GM18909 (cell line): Measurements from ENCODE around the gene HMG20A.

Experiments used
- ATAC-seq: cut with Tn5 transposase; IDR thresholded peaks from one replicate; pipeline ENCODE4 v1.9.1; 2021; ENCODE audit warnings: mild to moderate bottlenecking; ENCODE audit not compliant: unreplicated experiment, poor library complexity

Gene HMG20A

DNA sequence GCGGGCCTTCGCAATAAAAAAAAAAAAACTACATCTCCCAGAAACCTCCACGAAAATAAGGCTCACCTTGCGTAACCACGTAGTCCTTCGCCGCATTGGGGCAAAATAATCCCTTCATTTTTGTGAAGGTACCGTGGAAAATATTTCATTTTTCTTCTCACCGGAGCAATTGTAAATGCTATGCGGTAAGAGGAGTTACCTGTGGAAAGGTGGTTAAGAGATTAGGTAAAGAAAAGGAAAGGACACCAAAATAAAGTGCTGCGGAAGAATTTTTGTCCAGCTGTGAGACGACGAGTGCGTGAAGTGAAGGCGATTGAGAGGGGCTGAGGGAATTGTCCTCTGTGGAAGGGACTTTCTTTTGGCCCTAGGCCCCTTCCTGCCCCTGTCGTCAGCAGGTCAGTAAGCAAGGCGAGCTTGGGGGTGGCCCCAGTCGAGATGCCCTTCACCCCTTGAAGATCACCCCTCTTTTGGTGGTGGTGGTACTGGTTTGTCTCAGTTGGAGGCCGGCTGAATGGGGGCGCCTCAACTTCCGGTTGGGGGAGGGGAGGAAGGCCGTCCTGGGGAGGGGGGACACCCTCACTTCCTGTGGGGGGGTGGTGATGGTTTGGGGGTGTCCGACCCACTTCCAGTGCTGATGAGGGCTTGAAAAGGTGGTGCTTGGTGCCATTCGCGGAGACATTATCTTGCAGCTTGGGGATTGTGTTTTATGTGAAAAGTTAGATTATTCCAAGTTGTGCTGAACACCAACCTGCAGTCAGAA, at the start of gene HMG20A:
TSS of gene HMG20A (plus strand) at position 279 of the 760 bp plus-strand sequence. CDS start 37,520 bp downstream, outside the sequence.
- ATAC-seq = peak; percentile 48

DNA sequence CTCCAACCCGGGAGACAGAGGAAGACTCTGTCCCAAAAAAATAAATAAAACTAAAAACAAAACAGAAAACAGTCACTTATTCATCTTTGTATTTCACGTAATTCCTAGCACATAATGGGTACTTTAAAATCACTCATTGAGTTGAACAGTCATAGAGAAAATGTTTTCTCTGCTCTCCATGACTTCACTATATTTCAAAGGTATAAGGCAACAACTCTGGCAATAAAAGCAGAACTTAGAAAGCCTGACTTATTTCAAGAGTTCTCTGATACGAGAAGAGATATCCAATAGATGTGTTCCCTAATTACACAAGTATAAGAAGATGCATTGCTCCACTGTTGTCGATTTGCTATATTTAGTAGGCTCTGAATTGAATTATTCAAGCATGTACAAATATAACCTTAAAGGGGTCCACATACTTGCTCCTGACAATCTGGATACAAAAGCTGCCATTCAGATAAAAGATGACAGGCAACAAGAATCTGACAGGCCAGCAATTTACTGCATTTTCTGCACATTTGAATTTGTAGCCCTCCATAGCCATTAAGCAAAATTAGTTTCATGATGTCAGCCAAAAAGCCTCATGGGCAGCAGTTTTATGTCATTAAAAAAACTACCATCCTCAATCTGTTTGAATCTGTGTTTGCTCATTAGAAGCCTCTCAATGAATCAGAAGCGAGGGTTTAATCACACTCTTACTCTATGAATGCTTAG, 48.7 kb upstream of the HMG20A start:
- no peak for ATAC-seq

GRCh38 chr15:77373441-77373840, 47.2 kb upstream of the HMG20A start:
- ATAC-seq = no peak

DNA sequence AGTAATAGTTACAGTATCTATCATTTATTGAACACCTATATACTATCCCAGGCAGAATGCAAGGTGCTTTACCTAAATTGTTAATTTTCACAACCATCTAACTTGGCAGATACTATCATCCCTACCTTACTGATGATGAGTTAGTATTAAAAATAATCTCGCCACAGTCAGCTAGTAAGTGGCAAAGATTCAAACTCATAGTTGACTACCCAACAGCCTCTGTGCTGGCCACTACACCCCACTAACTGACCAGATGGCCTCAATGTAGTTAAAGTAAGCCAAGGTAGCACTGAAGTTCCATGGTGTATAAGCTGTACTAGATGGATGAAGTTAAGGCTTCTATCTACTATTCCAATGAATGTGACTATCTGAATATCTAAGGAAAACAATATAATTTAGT, 45.6 kb upstream of the HMG20A start:
- no peak for ATAC-seq

DNA sequence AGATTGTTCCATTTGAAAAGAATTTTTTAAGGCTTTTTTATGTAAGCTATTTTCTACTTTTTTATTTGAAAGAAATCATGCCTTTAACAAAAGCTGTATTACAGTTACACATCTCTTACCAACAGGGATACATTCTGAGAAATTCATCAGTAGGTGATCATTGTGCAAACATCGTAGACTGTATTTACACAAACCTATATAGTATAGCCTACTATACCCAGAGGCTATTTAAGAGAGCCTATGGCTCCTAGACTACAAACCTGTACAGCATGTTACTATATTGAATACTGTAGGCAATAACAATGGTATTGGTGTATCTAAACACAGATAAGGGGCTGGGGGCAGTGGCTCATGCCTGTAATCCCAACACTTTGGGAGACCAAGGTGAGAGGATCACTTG, 43.9 kb upstream of the HMG20A start:
- no peak for ATAC-seq

DNA sequence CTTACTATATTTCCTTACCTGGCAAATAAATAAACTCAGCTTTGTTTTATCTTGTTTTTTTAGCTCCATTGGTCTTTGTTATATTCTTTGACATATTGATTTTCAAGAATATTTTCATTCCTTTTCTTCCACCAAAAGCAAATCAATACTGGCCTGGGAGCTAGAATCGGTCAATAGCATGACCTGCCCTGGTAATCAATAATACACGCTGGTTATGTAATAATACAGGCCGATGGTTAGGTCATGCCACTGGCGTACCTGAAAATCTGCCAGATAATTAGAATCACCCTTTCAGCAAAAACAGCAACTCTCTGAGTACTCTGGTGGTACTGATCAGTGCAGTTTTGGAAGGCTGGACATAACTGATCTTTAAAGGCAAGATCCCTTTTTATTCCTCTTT, 40.7 kb upstream of the HMG20A start:
- ATAC-seq = no peak

DNA sequence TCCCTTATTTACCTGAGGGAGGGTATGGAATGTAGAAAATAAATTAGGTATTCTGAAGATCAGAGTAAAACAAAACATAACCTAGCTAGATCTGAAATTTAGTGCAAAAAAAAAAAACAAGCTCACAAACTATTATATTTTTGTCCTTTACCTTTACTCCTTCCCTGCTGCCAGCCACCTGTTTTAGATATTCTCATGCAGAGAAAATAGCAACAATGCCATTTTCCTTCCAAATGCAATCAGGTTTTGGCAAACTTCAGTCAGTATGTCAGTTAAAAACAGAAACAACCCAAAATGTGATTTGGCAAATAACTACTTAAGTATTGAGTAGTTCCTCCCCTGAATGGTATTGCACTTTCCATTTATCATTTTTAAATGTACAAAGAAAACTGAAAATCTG, 36.6 kb upstream of the HMG20A start:
- no peak for ATAC-seq

DNA sequence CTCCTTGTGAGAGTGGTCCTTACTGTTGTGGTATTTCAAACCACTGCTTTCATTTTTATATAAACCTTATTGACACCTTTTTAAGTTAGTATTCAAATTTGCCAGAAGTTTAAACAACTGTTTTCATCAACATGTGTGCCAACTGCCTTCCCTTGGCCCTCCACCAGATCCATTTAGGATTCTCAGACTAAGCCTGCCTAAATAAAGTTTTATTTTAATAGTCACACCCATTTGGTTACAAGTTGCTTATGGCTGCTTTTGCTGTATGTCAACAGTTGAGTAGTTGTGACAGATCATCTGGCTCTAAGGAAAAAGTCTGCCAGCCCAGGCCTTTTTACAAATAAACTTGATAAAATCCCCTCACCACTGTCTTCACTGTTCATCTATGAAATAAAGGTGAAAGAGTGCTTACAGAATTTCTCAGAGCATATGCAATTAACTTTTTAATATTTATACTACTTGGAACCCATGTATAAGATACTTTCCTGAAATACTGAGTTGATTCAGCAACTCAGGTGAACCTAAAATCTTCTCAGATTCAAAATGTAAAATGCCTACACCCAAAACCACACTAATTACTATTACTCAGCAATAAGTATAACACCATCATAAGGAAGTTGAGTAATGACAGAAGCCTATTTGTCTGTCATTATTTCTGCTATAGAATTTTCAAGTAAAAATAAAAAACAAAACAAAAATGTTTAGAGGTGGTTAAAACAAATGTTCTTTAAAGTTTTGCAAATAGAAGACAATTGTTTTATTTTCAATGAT, 35.9 kb upstream of the HMG20A start:
- ATAC-seq = no peak

DNA sequence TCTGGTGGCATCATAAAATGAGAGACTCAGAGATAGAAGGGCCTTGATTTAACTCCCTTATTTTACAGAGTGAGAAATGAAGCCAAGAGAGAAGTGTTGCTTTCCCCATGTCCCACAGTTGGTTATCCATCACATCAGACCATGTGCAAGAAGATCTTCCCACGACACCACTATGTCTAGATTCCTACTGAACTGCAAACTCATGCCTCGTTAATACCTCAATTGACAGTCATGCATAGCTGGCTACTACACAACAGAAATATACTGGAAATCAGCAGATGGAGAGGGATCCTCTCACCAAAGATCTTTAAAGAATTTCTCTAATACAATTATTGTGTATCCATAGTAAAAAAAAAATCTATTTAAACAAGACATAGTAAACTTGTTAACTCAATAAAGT, 34.1 kb upstream of the HMG20A start:
- no peak for ATAC-seq

DNA sequence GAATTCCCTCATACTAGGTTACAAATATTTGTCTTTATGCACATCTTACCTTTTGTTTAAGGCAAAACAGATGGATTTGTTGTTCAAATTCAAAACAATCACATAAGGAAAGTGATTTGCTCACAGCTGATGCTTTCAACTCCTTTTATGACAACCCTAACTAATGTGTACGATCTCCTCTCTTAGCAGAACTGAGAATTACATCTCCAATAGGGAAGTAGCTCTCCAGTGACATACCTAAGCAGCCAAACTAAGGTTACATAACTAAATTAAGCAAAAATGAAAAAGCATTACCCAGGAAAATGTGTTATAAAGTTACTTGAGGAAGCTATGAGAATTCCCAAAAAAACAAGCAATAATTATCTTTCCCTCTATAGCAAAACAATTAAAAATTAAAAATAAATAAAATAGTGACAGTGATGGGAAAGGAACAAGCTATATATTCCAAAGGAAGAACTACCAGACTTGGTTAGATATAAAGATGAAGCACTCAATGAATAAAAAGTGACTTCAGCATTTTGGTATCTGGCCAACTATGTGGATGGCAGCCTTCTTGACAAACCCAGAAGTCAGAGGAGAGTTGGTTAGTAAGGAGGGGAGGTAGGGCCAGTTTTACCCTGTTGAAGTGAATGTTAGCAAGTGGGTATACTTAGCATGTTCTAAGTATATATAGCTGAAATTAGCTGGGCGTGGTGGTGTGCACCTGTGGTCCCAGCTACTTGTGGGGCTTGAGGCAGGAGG, 33.2 kb upstream of the HMG20A start:
- ATAC-seq = no peak

DNA sequence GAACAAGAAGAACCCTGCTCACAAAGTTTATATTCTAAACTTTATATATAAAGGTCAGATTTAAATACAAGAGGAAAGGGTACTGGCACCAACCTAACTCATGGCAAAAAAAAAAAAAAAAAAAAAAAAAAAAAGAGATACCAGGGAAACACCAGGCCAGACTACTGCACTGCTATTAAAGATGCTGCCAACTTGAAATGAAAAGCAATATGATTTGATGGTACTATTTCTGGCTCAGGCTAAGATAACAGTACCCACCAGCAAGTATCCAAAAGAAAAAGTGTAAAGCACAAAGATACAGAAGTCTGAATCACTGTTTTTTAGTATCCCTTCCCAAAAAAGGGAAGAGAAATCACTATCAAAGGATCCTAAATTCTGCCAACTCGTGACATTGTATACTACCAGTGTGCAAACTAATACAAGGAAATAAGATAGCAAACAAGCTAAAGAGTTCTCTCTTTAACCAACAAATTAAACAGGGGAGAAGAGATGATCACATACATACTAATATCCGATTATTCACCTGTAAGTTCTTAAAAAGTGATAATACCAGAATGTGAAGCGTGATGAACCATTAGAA, 29.2 kb upstream of the HMG20A start:
- ATAC-seq = no peak

DNA sequence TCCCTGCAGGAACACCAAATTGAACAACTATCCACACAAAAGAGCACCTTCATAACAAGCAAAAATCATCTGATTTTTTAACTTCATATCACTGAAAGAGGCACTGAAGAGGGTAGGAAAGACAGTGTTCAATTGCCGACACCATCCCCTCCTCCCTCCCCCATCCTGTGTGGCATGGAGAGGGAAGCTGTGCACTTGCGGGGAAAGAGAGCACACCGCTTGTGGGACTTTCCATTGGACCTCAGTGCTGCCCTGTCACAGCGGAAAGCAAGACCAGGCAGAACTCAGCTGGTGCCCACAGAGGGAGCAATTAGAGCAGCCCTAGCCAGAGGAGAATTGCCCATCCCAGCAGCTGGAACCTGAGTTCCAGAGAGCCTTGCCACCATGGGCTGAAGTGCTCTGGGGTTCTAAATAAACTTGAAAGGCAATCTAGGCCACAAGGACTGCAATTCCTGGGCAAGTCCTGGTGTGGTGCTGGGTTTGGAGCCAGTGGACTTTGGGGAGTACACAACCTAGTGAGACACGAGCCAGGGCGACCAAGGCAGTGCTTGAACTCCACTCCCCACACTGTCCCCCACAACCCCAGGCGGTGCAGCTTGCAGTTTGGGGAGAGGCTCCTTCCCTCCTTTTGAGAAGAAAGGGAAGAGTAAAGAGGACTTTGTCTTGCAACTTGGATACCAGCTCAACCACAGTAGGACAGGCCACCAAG, 27.8 kb upstream of the HMG20A start:
- ATAC-seq = no peak

DNA sequence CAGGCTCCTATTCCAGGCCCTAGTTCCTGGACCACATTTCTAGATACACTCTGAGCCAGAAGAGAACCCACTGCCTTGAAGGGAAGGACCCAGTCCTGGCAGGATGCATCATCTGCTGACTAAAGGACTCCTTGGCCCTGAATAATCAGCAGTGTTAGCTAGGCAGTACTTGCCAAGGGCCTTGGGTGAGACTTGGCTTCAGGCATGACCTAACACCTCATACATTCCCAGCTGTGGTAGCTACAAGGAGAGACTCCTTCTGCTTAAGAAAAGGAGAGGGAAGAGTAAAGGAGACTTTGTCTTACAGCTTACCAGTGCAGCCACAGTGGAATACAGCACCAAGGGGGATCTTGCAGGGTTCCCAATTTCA, 27.2 kb upstream of the HMG20A start:
- no peak for ATAC-seq

DNA sequence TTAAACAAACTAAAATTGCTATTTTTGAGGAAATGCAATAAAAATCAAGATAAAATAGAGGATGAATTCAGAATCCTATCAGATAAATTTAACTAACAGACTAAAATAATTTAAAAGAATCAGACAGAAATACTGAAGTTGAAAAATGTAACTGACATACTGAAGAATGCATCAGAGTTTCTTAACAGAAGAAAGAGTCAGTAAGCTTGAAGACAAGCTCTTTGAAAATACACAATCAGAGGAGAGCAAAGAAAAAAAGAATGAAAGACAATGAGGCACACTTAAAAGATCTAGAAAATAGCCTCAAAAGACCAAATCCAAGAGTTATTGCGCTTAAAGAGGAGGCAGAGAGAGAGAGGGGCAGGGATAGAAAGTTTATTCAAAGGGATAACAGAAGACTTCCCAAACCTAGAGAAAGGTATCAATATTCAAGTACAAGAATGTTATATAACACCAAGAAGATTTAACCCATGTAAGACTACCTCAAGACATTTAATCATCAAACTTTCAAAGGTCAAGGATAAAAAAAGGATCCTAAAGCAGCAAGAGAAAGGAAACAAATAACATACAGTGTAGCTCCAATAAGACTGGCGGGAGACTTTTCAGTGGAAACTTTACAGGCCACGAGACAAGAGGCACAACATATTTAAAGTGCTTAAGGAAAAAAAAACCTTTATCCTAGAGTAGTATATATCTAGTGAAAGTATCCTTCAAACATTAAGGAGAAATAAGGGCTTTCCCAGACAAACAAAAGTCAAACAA, 25.5 kb upstream of the HMG20A start:
- no peak for ATAC-seq

- ATAC-seq = no peak
Measured at GRCh38 chr15:77396692-77397091, 24.0 kb upstream of the HMG20A start.

DNA sequence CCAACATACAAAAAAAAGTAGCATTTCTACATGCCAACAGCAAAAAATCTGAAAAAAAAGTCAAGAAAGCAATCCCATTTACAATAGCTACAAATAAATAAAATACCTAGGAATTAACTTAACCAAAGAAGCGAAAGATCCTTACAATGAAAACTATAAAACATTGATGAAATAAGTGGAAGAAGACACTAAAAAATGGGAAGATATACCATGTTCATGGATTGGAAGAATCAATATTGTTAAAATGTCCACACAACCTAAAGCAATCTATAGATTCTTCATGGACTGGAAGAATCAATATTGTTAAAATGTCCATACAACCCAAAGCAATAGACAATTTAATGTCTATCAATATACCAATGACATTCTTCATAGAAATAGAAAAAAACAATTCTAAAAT, 21.8 kb upstream of the HMG20A start:
- ATAC-seq = no peak

DNA sequence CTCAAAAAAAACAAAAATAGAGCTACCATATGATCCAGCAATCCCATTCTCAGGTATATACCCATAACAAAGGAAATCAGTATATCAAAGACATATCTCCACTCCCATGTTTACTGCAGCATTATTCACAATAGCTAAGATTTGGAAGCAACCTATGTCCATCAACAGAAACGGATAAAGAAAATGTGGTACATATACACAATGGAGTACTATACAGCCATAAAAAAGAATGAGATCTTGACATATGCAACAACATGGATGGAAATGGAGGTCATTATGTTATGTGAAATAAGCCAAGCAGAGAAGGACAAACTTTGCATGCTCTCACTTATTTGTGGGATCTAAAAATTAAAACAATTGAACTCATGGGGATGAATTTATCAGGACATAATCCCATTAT, 20.4 kb upstream of the HMG20A start:
- no peak for ATAC-seq

- ATAC-seq = no peak
Measured at GRCh38 chr15:77402740-77403379, 17.8 kb upstream of the HMG20A start.
